Activated T-helper 1 cell treated with anti-CD3 and anti-CD28 coated beads, Interleukin-12 subunit alpha, Interleukin-12 subunit beta, Interleukin-2, Interleukin-4 antibody, amounts not matched to agents 30 ng/mL and 10 ng/mL and 1 ng/mL, durations not matched to agents 14 hours and 24 hours and 36 hours (primary cell): ENCODE results near the gene AGFG2. TPM values are rescaled to one million over a fixed set of nuclear protein-coding genes. Genes with fewer than 3 reads are reported as not detected.
"Not testable (repeated sequence)": the region's sequence is repeated elsewhere in the genome, so short reads cannot be mapped to it uniquely, and the experiment has no call there.

Experiments
- DNase-seq: peaks from one replicate; pipeline ENCODE4 v3.0.0; 2021; ENCODE audit warnings: low spot score
- H3K27ac Mint-ChIP-seq: one replicate; pipeline ENCODE4 v1.8.0; 2021; ENCODE audit warnings: mild to moderate bottlenecking, mixed read lengths
- H3K27me3 Mint-ChIP-seq: one replicate; pipeline ENCODE4 v1.8.0; 2022; ENCODE audit warnings: mild to moderate bottlenecking, moderate library complexity, mixed read lengths; ENCODE audit not compliant: insufficient read depth
- H3K36me3 Mint-ChIP-seq: one replicate; pipeline ENCODE4 v1.8.0; 2021; ENCODE audit warnings: low read depth, mixed read lengths
- H3K4me1 Mint-ChIP-seq: one replicate; pipeline ENCODE4 v1.8.0; 2021; ENCODE audit warnings: low read depth, mixed read lengths
- H3K4me3 Mint-ChIP-seq: one replicate; pipeline ENCODE4 v1.8.0; 2021; ENCODE audit warnings: mild to moderate bottlenecking, moderate library complexity, mixed read lengths
- H3K9me3 Mint-ChIP-seq: one replicate; pipeline ENCODE4 v1.8.0; 2021; ENCODE audit warnings: mixed read lengths
- intact Hi-C: fragments of 100-400 bp; cut with micrococcal nuclease; formaldehyde crosslinking; loops from one replicate; pipeline ENCODE4 v1.15.1; 2024
- total RNA-seq: library from RNA; stranded (reverse); gene quantifications from 2 replicates; pipeline ENCODE4 v1.2.3, GENCODE V29; 2022

AGFG2 gene
- total RNA-seq, 1 donor from 2014 or later, result 124 TPM

GRCh38 chr7:100563809-100564400 lies 24.9 kb downstream of the AGFG2 start:
- Mint-ChIP-seq H3K27ac (peak overlapping the region; percentile 24), H3K9me3 (no peaks in the 10 kb centered on the region), H3K4me3 (no peak overlapping the region), H3K36me3 (peaks cover 17% of the 10 kb centered on the region), H3K4me1 (peaks cover 33% of the 10 kb centered on the region), H3K27me3 (no peaks in the 10 kb centered on the region)
- intact Hi-C loops, result loop anchor here (1.0 to 5.0 kb wide), 3 partner anchors 37 to 161 kb away; no protein-coding TSS in a partner anchor
- peak; percentile 69 for DNase-seq

- H3K36me3 Mint-ChIP-seq, result peaks cover 15% of the 10 kb centered on the region
- H3K27me3 Mint-ChIP-seq, DNase-seq, H3K9me3 Mint-ChIP-seq, H3K27ac Mint-ChIP-seq, H3K4me3 Mint-ChIP-seq: not testable (repeated sequence)
- H3K4me1 Mint-ChIP-seq, result peaks cover 33% of the 10 kb centered on the region
- intact Hi-C loops, result loop anchor here (1.0 to 5.0 kb wide), 3 partner anchors 37 to 161 kb away; no protein-coding TSS in a partner anchor
Measured at GRCh38 chr7:100564405-100564804, 25.4 kb downstream of the AGFG2 start.

- Mint-ChIP-seq H3K4me1 (peaks cover 30% of the 10 kb centered on the region), H3K36me3 (peaks cover 11% of the 10 kb centered on the region)
- intact Hi-C loops, result loop anchor here (5.0 kb wide), 1 partner anchor 287 kb away; the partner anchor contains the start of gene SLC12A9
Measured at GRCh38 chr7:100565133-100565571, 26.1 kb downstream of the AGFG2 start.

GRCh38 chr7:100566018-100566531 lies 27.1 kb downstream of the AGFG2 start:
- H3K36me3 Mint-ChIP-seq, result peaks cover 11% of the 10 kb centered on the region
- no peaks in the 10 kb centered on the region for H3K9me3 Mint-ChIP-seq
- peaks cover 30% of the 10 kb centered on the region for H3K4me1 Mint-ChIP-seq
- H3K27ac Mint-ChIP-seq, result no peak overlapping the region
- H3K4me3 Mint-ChIP-seq, result no peak overlapping the region
- DNase-seq, result no peak
- H3K27me3 Mint-ChIP-seq, result peaks cover 7% of the 10 kb centered on the region
- intact Hi-C loops, result loop anchor here (5.0 kb wide), 1 partner anchor 286 kb away; the partner anchor contains the start of gene SLC12A9

More at GRCh38 chr7:100565133-100565571, 26.1 kb downstream of the AGFG2 start:
- H3K9me3 Mint-ChIP-seq, result no peaks in the 10 kb centered on the region
- no peak for DNase-seq
- H3K4me3 Mint-ChIP-seq, result no peak overlapping the region
- no peak overlapping the region for H3K27ac Mint-ChIP-seq
- peaks cover 3% of the 10 kb centered on the region for H3K27me3 Mint-ChIP-seq

- Mint-ChIP-seq H3K4me1 (peaks cover 35% of the 10 kb centered on the region), H3K36me3 (peaks cover 9% of the 10 kb centered on the region), H3K27me3 (peaks cover 7% of the 10 kb centered on the region), H3K4me3 (no peak overlapping the region), H3K27ac (no peak overlapping the region), H3K9me3 (no peaks in the 10 kb centered on the region)
- intact Hi-C loops, result loop anchor here (5.0 kb wide), 1 partner anchor 285 kb away; the partner anchor contains the start of gene SLC12A9
- DNase-seq, result no peak
Measured at GRCh38 chr7:100567031-100567730, 28.2 kb downstream of the AGFG2 start.

GRCh38 chr7:100567751-100568175 lies 28.8 kb downstream of the AGFG2 start:
- Mint-ChIP-seq H3K27ac (no peak overlapping the region), H3K27me3 (peaks cover 7% of the 10 kb centered on the region), H3K4me3 (no peak overlapping the region), H3K9me3 (no peaks in the 10 kb centered on the region), H3K36me3 (peaks cover 6% of the 10 kb centered on the region), H3K4me1 (peaks cover 35% of the 10 kb centered on the region)
- intact Hi-C loops, result loop anchor here (2.0 to 5.0 kb wide), 2 partner anchors 19 to 285 kb away; partner anchors contain the start of genes FBXO24, LRCH4 and SLC12A9
- DNase-seq, result no peak

GRCh38 chr7:100568176-100568895 lies 29.3 kb downstream of the AGFG2 start:
- Mint-ChIP-seq H3K27me3 (peaks cover 7% of the 10 kb centered on the region), H3K9me3 (no peaks in the 10 kb centered on the region), H3K36me3 (peaks cover 5% of the 10 kb centered on the region), H3K4me1 (peaks cover 35% of the 10 kb centered on the region), H3K4me3 (no peak overlapping the region), H3K27ac (no peak overlapping the region)
- DNase-seq, result no peak
- intact Hi-C loops, result loop anchor here (2.0 to 5.0 kb wide), 2 partner anchors 18 to 284 kb away; partner anchors contain the start of genes FBXO24, LRCH4 and SLC12A9

GRCh38 chr7:100568896-100569844 lies 30.2 kb downstream of the AGFG2 start:
- intact Hi-C loops, result loop anchor here (2.0 to 5.0 kb wide), 2 partner anchors 18 to 283 kb away; partner anchors contain the start of genes FBXO24, LRCH4 and SLC12A9
- Mint-ChIP-seq H3K27ac (no peak overlapping the region), H3K4me1 (peaks cover 29% of the 10 kb centered on the region)

GRCh38 chr7:100570954-100571828 lies 32.2 kb downstream of the AGFG2 start:
- Mint-ChIP-seq H3K27ac (no peak overlapping the region), H3K4me1 (peaks cover 28% of the 10 kb centered on the region), H3K27me3 (peaks cover 7% of the 10 kb centered on the region), H3K9me3 (no peaks in the 10 kb centered on the region), H3K36me3 (peaks cover 2% of the 10 kb centered on the region), H3K4me3 (no peak overlapping the region)
- no peak for DNase-seq
- intact Hi-C loops, result loop anchor here (1.0 kb wide), 1 partner anchor 12 kb away; no protein-coding TSS in a partner anchor

More at GRCh38 chr7:100568896-100569844, 30.2 kb downstream of the AGFG2 start:
- Mint-ChIP-seq H3K27me3 (peaks cover 7% of the 10 kb centered on the region), H3K36me3 (peaks cover 1% of the 10 kb centered on the region), H3K9me3 (no peaks in the 10 kb centered on the region), H3K4me3 (peak overlapping the region; percentile 11)
- no peak for DNase-seq

GRCh38 chr7:100571829-100572116 lies 32.8 kb downstream of the AGFG2 start:
- intact Hi-C loops, result loop anchor here (1.0 kb wide), 1 partner anchor 12 kb away; no protein-coding TSS in a partner anchor
- peaks cover 7% of the 10 kb centered on the region for H3K27me3 Mint-ChIP-seq
- H3K4me3 Mint-ChIP-seq, result no peak overlapping the region
- no peak overlapping the region for H3K27ac Mint-ChIP-seq
- peaks cover 28% of the 10 kb centered on the region for H3K4me1 Mint-ChIP-seq
- peaks cover 6% of the 10 kb centered on the region for H3K36me3 Mint-ChIP-seq
- no peak for DNase-seq
- H3K9me3 Mint-ChIP-seq, result no peaks in the 10 kb centered on the region
